Keratinocyte (primary cell): ENCODE results near the gene ADRM1. TPM values are rescaled to one million over a fixed set of nuclear protein-coding genes. Genes with fewer than 3 reads are reported as not detected.

ENCODE experiments used
- DNase-seq: peaks from one replicate; pipeline ENCODE4 v3.0.0-alpha.2; 2011; ENCODE audit warnings: low read depth, missing footprints, low spot score
- FAIRE-seq: peaks from 2 replicates; lab custom pipeline; 2011; peaks lifted over from hg19 to GRCh38; lab: Jason Lieb, UNC
- H2AFZ ChIP-seq: 2 replicates; pipeline ENCODE4 v1.6.0; 2012; ENCODE audit warnings: low read length, control low read depth, inconsistent platforms; ENCODE audit not compliant: control insufficient read depth
- H3K27ac ChIP-seq: 2 replicates; pipeline ENCODE4 v1.5.1; 2011; ENCODE audit warnings: low read length; ENCODE audit not compliant: control insufficient read depth, insufficient read depth
- H3K27me3 ChIP-seq: 3 replicates; pipeline ENCODE4 v1.6.0; 2011; ENCODE audit warnings: low read length; ENCODE audit not compliant: control insufficient read depth, insufficient read depth; ENCODE audit errors: extremely low read depth
- H3K36me3 ChIP-seq, 2 experiments: 2 replicates in 1 of 2; 3 replicates in 1 of 2; pipeline ENCODE4 v1.5.1; 2011; ENCODE audit warnings: low read length in 2 of 2, mild to moderate bottlenecking in 1 of 2; ENCODE audit not compliant: control insufficient read depth in 2 of 2, insufficient read depth in 2 of 2; ENCODE audit errors: extremely low read depth in 1 of 2
- H3K4me1 ChIP-seq: 3 replicates; pipeline ENCODE4 v1.5.1; 2011; ENCODE audit warnings: low read length; ENCODE audit not compliant: control insufficient read depth, insufficient read depth; ENCODE audit errors: extremely low read depth
- H3K4me2 ChIP-seq: 3 replicates; pipeline ENCODE4 v1.6.0; 2011; ENCODE audit warnings: low read depth, low read length; ENCODE audit not compliant: control insufficient read depth, insufficient read depth; ENCODE audit errors: extremely low read depth
- H3K4me3 ChIP-seq, 3 experiments: fragments of 200-600 bp in 1 of 3; sonication (generic) in 1 of 3; 2 replicates in 2 of 3; 3 replicates in 1 of 3; pipeline ENCODE4 v1.5.1; 2011 to 2016; ENCODE audit warnings: low read length in 3 of 3, mild to moderate bottlenecking in 3 of 3, control low read depth in 2 of 3, inconsistent platforms in 1 of 3, low read depth in 1 of 3, mixed read lengths in 1 of 3, mixed run types in 1 of 3, moderate library complexity in 1 of 3; ENCODE audit not compliant: control insufficient read depth in 2 of 3, insufficient read depth in 2 of 3; ENCODE audit errors: extremely low read depth in 1 of 3
- H3K79me2 ChIP-seq: 2 replicates; pipeline ENCODE4 v1.6.0; 2012; ENCODE audit warnings: low read length; ENCODE audit not compliant: control insufficient read depth, insufficient read depth
- H3K9ac ChIP-seq: 3 replicates; pipeline ENCODE4 v1.6.0; 2011; ENCODE audit warnings: low read length; ENCODE audit not compliant: control insufficient read depth, insufficient read depth; ENCODE audit errors: extremely low read depth
- H3K9me1 ChIP-seq: 3 replicates; pipeline ENCODE4 v1.6.0; 2011; ENCODE audit warnings: low read length; ENCODE audit not compliant: control insufficient read depth, insufficient read depth; ENCODE audit errors: extremely low read depth
- H3K9me3 ChIP-seq: 2 replicates; pipeline ENCODE4 v1.5.1; 2012; ENCODE audit warnings: low read depth, low read length; ENCODE audit not compliant: control insufficient read depth
- H4K20me1 ChIP-seq: 3 replicates; pipeline ENCODE4 v1.6.0; 2011; ENCODE audit warnings: low read length; ENCODE audit not compliant: control insufficient read depth, insufficient read depth; ENCODE audit errors: extremely low read depth
- CTCF ChIP-seq, 3 experiments: IDR thresholded peaks in 1 of 3; conservative IDR thresholded peaks in 1 of 3; optimal IDR thresholded peaks in 1 of 3; 2 replicates in 2 of 3; 3 replicates in 1 of 3; pipeline versions ENCODE3 to v1.5.1; 2011; ENCODE audit warnings: low read length in 3 of 3, mild to moderate bottlenecking in 3 of 3, moderate library complexity in 2 of 3, control low read depth in 1 of 3, inconsistent platforms in 1 of 3; ENCODE audit not compliant: insufficient read depth in 2 of 3; ENCODE audit errors: extremely low read depth in 1 of 3
- EZH2 ChIP-seq: IDR thresholded peaks from one replicate; pipeline ENCODE4 v1.6.1; 2012; ENCODE audit warnings: inconsistent platforms, mild to moderate bottlenecking, low read length, moderate library complexity
- dilution Hi-C: fragments of 300-500 bp; cut with MboI; formaldehyde crosslinking; loops from one replicate; pipeline ENCODE4 v1.7.0; 2020; ENCODE audit warnings: low sequenced_read_pairs; ENCODE audit not compliant: extremely low pct_ligation_motif_present
- polyA plus RNA-seq, 5 experiments: library from polyadenylated mRNA; depleted of rRNA in 3 of 5; stranded (reverse) in 3 of 5; stranded (forward) in 1 of 5; unstranded in 1 of 5; fragments of >200 nt; gene quantifications; 1 replicate in 1 of 5; 2 replicates in 3 of 5; 3 replicates in 1 of 5; pipeline versions ENCODE4 v1.2.1 to v1.2.3, GENCODE V29; 2011 to 2012; ENCODE audit warnings: missing spikeins in 2 of 5, low read depth in 1 of 5, low replicate concordance in 1 of 5

ADRM1 gene
- polyA plus RNA-seq, 1 donor (not counting 4 experiments of a cell fraction or from before 2014, with no cell fraction given), result 91.4 TPM

GRCh38 chr20:62291251-62292066, 11.3 kb upstream of the ADRM1 start:
- H3K9ac ChIP-seq, result no peak overlapping the region
- no peaks in the 10 kb centered on the region for H3K9me1 ChIP-seq
- H3K4me1 ChIP-seq, result no peaks in the 10 kb centered on the region
- no peaks in the 10 kb centered on the region for H3K79me2 ChIP-seq
- no peak for TF ChIP-seq CTCF (optimal IDR thresholded peaks at IDR 0.05 in 1 of 3, IDR thresholded peaks at IDR 0.05 in 1 of 3, conservative IDR thresholded peaks at IDR 0.05 in 1 of 3; ENCODE audit: extremely low read depth in 1 of 3, insufficient read depth in 2 of 3, low read length in 3 of 3)
- TF ChIP-seq EZH2, result no peak
- FAIRE-seq (no peak), DNase-seq (no peak)
- dilution Hi-C loops, result no loop called here
- no peaks in the 10 kb centered on the region for H3K27me3 ChIP-seq
- no peaks in the 10 kb centered on the region for H3K9me3 ChIP-seq
- H2AFZ ChIP-seq, result no peak overlapping the region
- H4K20me1 ChIP-seq, result peaks cover 4% of the 10 kb centered on the region
- no peak overlapping the region for H3K27ac ChIP-seq
- peaks cover 18 to 30% of the 10 kb centered on the region in 2 experiments for H3K36me3 ChIP-seq
- no peak overlapping the region for H3K4me3 ChIP-seq
- H3K4me2 ChIP-seq, result no peak overlapping the region

GRCh38 chr20:62292108-62292507, 10.7 kb upstream of the ADRM1 start:
- Histone ChIP-seq H4K20me1 (peaks cover 4% of the 10 kb centered on the region), H3K9ac (no peak overlapping the region), H3K9me1 (no peaks in the 10 kb centered on the region), H3K4me3 (no peak overlapping the region), H3K79me2 (no peaks in the 10 kb centered on the region), H3K4me1 (no peaks in the 10 kb centered on the region), H3K4me2 (no peak overlapping the region), H3K36me3 (peaks cover 18 to 31% of the 10 kb centered on the region in 2 experiments), H3K27ac (no peak overlapping the region), H3K27me3 (no peaks in the 10 kb centered on the region), H2AFZ (no peak overlapping the region), H3K9me3 (no peaks in the 10 kb centered on the region)
- FAIRE-seq, result no peak
- no peak for DNase-seq
- dilution Hi-C loops, result no loop called here
- TF ChIP-seq CTCF (optimal IDR thresholded peaks at IDR 0.05 in 1 of 3, IDR thresholded peaks at IDR 0.05 in 1 of 3, conservative IDR thresholded peaks at IDR 0.05 in 1 of 3; ENCODE audit: extremely low read depth in 1 of 3, insufficient read depth in 2 of 3, low read length in 3 of 3) (no peak), EZH2 (no peak)
